Left lung (tissue), 10 donors: ENCODE measurements around the gene MBL2. TPM values are rescaled to one million over a fixed set of nuclear protein-coding genes. Genes with fewer than 3 reads are reported as not detected.

ENCODE experiments used
- ATAC-seq: fragments of 200-7000 bp; cut with Tn5 transposase; one replicate; pipeline ENCODE4 v1.9.1; 2020; ENCODE audit warnings: moderate library complexity
- DNase-seq, 4 donors: peaks; one replicate each; pipeline ENCODE4 v3.0.0-alpha.2; 2013 to 2020
- H3K27ac ChIP-seq, 2 donors: fragments of 200-600 bp; sonication (generic) in 1 of 2; one replicate each; pipeline versions ENCODE4 v1.5.0 to v1.8.0; 2020 to 2021
- H3K27me3 ChIP-seq, 2 donors: fragments of 200-600 bp; sonication (generic) in 1 of 2; one replicate each; pipeline versions ENCODE4 v1.5.0 to v1.8.0; 2020 to 2021
- H3K36me3 ChIP-seq, 2 donors: fragments of 200-600 bp; sonication (generic) in 1 of 2; one replicate each; pipeline versions ENCODE4 v1.5.0 to v1.8.0; 2020 to 2021
- H3K4me1 ChIP-seq, 2 donors: fragments of 200-600 bp; one replicate each; pipeline ENCODE4 v1.8.0; 2021
- H3K4me3 ChIP-seq, 2 donors: fragments of 200-600 bp; sonication (generic) in 1 of 2; one replicate each; pipeline versions ENCODE4 v1.5.0 to v1.8.0; 2020 to 2021; ENCODE audit warnings: mild to moderate bottlenecking in 1 of 2
- H3K9me3 ChIP-seq, 2 donors: fragments of 200-600 bp; sonication (generic) in 1 of 2; one replicate each; pipeline versions ENCODE4 v1.5.0 to v1.8.0; 2020 to 2021
- CTCF ChIP-seq, 2 donors: fragments of 200-600 bp; sonication (generic) in 1 of 2; IDR thresholded peaks; one replicate each; pipeline versions ENCODE4 v1.5.0 to v1.8.0; 2021; ENCODE audit warnings: antibody characterized with exemption in 2 of 2
- intact Hi-C, 2 donors: fragments of 100-400 bp; cut with DNase I; formaldehyde crosslinking; loops; one replicate each; pipeline versions ENCODE4 v1.11.2 to v1.14.2; 2022
- polyA plus RNA-seq, 6 donors: library from polyadenylated mRNA; unstranded; fragments of 120-200 nt; gene quantifications; one replicate each; pipeline ENCODE4 v1.2.1, GENCODE V29; 2013; ENCODE audit not compliant: insufficient read length in 6 of 6
- total RNA-seq, 2 donors: library from RNA; stranded (reverse); fragmentation: NEBNext Ultra II Directional; extraction: Animal tissue kit (Norgen Biotek cat#: 25700); gene quantifications; one replicate each; pipeline ENCODE4 v1.2.1, GENCODE V29; 2021
- donor health status: DM: no; HTN: yes; CAD: no.
- donor health status: DM: no; HTN: no; CAD: no.

The MBL2 gene
- total and polyA plus RNA-seq, 8 donors = not detected

DNA sequence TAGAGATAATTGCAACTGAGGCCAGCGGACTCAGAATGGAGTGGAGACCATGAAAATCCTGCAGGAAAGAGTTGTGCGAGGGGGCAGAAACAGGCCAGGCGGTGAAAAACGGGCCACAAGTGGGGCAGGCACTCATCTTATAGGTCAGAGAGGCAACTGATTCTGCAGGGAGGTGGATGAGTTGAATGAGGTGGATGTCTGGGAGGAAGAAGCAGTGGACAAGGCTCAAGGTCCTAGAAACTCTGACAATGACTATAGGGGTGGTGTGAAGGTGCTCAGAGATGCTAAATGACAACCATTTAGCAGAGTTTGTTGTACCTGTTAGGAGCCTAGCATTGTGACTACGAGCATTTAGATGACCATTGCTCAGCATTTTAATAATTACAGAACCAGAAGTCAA, 33.6 kb downstream of the MBL2 start:
- Histone ChIP-seq H3K9me3 (no peaks in the 10 kb centered on the region), H3K4me1 (no peaks in the 10 kb centered on the region), H3K27me3 (no peaks in the 10 kb centered on the region), H3K4me3 (no peak overlapping the region), H3K27ac (no peak overlapping the region), H3K36me3 (no peaks in the 10 kb centered on the region)
- no peak for DNase-seq
- TF ChIP-seq CTCF (IDR thresholded peaks at IDR 0.05) = no peak
- intact Hi-C loops = no loop called here
- no peak for ATAC-seq

GRCh38 chr10:52729271-52730104, 43.1 kb downstream of the MBL2 start:
- H3K27me3 ChIP-seq = no peaks in the 10 kb centered on the region
- intact Hi-C loops = loop anchor here in 1 of 2 donors (2.0 kb wide), 1 partner anchor 85 kb away; no protein-coding TSS in a partner anchor
- no peak overlapping the region for H3K4me3 ChIP-seq
- no peaks in the 10 kb centered on the region for H3K9me3 ChIP-seq
- H3K4me1 ChIP-seq = no peaks in the 10 kb centered on the region
- H3K36me3 ChIP-seq = no peaks in the 10 kb centered on the region
- H3K27ac ChIP-seq = no peak overlapping the region
- ATAC-seq = peak; percentile 80
- DNase-seq = peak in 2 of 4 donors; percentile 28 to 40
- peak; percentile 20 to 43 for TF ChIP-seq CTCF (IDR thresholded peaks at IDR 0.05)

- no peak for TF ChIP-seq CTCF (IDR thresholded peaks at IDR 0.05)
- DNase-seq = no peak
- no peaks in the 10 kb centered on the region for H3K27me3 ChIP-seq
- intact Hi-C loops = no loop called here
- H3K36me3 ChIP-seq = no peaks in the 10 kb centered on the region
- no peak overlapping the region for H3K4me3 ChIP-seq
- no peak overlapping the region for H3K27ac ChIP-seq
- no peaks in the 10 kb centered on the region for H3K9me3 ChIP-seq
- H3K4me1 ChIP-seq = no peaks in the 10 kb centered on the region
- no peak for ATAC-seq
These were observed 52.6 kb downstream of the MBL2 start for GRCh38 chr10:52720018-52720417.
